ENCODE results near the gene LAMA2.
A peak's percentile ranks its signal among the peaks of the same experiment; 100 is the strongest.

The LAMA2 gene, protein sequence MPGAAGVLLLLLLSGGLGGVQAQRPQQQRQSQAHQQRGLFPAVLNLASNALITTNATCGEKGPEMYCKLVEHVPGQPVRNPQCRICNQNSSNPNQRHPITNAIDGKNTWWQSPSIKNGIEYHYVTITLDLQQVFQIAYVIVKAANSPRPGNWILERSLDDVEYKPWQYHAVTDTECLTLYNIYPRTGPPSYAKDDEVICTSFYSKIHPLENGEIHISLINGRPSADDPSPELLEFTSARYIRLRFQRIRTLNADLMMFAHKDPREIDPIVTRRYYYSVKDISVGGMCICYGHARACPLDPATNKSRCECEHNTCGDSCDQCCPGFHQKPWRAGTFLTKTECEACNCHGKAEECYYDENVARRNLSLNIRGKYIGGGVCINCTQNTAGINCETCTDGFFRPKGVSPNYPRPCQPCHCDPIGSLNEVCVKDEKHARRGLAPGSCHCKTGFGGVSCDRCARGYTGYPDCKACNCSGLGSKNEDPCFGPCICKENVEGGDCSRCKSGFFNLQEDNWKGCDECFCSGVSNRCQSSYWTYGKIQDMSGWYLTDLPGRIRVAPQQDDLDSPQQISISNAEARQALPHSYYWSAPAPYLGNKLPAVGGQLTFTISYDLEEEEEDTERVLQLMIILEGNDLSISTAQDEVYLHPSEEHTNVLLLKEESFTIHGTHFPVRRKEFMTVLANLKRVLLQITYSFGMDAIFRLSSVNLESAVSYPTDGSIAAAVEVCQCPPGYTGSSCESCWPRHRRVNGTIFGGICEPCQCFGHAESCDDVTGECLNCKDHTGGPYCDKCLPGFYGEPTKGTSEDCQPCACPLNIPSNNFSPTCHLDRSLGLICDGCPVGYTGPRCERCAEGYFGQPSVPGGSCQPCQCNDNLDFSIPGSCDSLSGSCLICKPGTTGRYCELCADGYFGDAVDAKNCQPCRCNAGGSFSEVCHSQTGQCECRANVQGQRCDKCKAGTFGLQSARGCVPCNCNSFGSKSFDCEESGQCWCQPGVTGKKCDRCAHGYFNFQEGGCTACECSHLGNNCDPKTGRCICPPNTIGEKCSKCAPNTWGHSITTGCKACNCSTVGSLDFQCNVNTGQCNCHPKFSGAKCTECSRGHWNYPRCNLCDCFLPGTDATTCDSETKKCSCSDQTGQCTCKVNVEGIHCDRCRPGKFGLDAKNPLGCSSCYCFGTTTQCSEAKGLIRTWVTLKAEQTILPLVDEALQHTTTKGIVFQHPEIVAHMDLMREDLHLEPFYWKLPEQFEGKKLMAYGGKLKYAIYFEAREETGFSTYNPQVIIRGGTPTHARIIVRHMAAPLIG (N-terminal part only)

DNA sequence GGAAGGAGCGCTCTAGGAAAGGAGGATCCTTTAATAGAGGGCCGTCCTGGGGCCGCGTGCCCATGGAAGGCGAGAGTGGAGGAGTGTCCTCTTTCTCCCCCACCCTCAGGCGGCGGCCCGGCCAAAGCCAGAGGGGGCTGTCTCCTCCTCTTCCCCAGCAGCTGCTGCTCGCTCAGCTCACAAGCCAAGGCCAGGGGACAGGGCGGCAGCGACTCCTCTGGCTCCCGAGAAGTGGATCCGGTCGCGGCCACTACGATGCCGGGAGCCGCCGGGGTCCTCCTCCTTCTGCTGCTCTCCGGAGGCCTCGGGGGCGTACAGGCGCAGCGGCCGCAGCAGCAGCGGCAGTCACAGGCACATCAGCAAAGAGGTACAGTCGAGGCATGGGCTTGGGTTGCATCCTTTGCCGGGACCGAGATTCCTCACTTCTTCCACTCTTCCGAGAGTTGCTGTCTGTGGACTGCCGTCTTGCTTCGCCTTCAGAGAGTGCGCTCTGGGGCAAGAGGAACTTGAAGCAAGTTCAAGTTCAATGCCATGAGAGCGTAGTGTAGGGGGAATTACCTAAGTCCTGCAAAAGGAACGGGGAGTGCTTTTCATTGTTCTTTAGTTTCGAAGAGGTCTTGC lies at the start of gene LAMA2:
Gene LAMA2, plus strand, starts transcription at position 148 of the 621 bp plus-strand sequence. Its CDS starts 108 bp downstream, at position 256.
- in situ Hi-C loops (cut with HindIII; ENCODE audit: low pct_ligation_motif_present, low sequenced_read_pairs): no loop called here
- peak within 1 kb of the TSS; percentile 73 for H3K4me3 ChIP-seq (ENCODE audit: low read depth, low read length)
- peak; percentile 65 for DNase-seq
- H3K27ac ChIP-seq: peak within 1 kb of the TSS; percentile 17
- no peaks in the 10 kb centered on the region for H3K36me3 ChIP-seq (replicated peaks)
- H3K27me3 ChIP-seq (replicated peaks): no peaks in the 10 kb centered on the region
- TF ChIP-seq, protein P1, sequence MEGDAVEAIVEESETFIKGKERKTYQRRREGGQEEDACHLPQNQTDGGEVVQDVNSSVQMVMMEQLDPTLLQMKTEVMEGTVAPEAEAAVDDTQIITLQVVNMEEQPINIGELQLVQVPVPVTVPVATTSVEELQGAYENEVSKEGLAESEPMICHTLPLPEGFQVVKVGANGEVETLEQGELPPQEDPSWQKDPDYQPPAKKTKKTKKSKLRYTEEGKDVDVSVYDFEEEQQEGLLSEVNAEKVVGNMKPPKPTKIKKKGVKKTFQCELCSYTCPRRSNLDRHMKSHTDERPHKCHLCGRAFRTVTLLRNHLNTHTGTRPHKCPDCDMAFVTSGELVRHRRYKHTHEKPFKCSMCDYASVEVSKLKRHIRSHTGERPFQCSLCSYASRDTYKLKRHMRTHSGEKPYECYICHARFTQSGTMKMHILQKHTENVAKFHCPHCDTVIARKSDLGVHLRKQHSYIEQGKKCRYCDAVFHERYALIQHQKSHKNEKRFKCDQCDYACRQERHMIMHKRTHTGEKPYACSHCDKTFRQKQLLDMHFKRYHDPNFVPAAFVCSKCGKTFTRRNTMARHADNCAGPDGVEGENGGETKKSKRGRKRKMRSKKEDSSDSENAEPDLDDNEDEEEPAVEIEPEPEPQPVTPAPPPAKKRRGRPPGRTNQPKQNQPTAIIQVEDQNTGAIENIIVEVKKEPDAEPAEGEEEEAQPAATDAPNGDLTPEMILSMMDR (IDR thresholded peaks at IDR 0.05; ENCODE audit: low read depth, low read length, missing control alignments): peak; percentile 36

DNA sequence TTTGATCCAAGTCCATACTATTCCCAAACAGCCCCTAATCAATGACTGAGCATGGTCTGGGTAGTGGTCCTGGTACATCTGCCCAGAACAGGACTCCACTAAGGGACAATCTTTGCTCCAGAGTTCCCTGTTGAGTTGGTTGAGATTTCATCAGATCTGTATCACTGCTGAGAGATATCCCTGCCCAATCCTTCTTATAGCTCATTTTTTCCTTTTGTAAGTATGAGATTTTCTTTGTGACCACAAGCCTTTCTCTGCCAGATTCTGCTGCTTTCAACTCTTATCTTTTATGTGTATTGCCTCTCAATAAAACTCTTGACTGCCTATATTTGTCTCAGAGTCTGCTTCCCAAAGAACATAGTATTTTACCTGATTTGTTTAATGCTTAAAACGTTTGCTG lies 46.2 kb upstream of the LAMA2 start:
- no peaks in the 10 kb centered on the region for H3K27me3 ChIP-seq (replicated peaks)
- DNase-seq: no peak
- H3K27ac ChIP-seq: no peak overlapping the region
- H3K36me3 ChIP-seq (replicated peaks): no peaks in the 10 kb centered on the region
- H3K4me3 ChIP-seq (ENCODE audit: low read depth, low read length): no peak overlapping the region
- TF ChIP-seq, protein P1 (IDR thresholded peaks at IDR 0.05; ENCODE audit: low read depth, low read length, missing control alignments): no peak
- in situ Hi-C loops (cut with HindIII; ENCODE audit: low pct_ligation_motif_present, low sequenced_read_pairs): no loop called here

DNA sequence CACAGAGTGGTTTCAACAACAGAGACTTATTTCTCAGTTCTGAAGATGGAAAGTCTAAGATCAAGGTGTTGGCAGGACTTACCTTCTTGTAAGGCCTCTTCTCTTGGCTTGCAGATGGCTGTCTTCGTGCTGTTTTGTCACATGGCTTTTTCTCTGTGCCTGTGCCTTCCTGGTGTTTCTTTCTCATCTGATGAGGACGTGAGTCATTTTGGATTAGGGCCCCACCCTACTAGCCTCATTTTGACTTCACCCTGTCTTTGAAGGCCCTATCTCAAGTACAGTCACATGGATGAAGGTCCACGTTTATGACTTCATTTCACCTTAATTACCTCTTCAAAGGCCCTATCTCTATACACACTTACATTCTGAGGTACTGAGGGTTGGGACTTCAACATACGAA lies 41.4 kb upstream of the LAMA2 start:
- no peak for DNase-seq
- no peak overlapping the region for H3K4me3 ChIP-seq (ENCODE audit: low read depth, low read length)
- H3K27ac ChIP-seq: no peak overlapping the region
- TF ChIP-seq, protein P1 (IDR thresholded peaks at IDR 0.05; ENCODE audit: low read depth, low read length, missing control alignments): no peak
- H3K36me3 ChIP-seq (replicated peaks): no peaks in the 10 kb centered on the region
- H3K27me3 ChIP-seq (replicated peaks): no peaks in the 10 kb centered on the region
- in situ Hi-C loops (cut with HindIII; ENCODE audit: low pct_ligation_motif_present, low sequenced_read_pairs): no loop called here

DNA sequence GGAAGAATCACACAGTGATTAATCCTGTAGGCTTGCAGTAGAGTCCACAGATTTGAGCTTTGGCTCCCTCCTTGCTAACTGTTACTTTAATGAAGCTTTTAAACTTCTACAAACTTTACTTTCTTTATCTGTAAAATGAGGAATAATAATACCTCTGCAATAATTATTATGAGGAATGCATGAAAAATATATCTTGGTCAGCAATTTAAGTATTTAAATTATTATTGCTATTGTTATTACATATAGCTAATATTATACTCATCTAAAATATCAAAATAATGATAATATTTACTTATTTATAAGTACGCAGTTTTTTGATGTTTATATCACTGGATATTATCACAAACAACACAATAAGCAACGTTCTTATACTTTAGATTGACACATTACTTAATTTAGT lies 38.3 kb upstream of the LAMA2 start:
- Histone ChIP-seq H3K27me3 (replicated peaks) (no peaks in the 10 kb centered on the region), H3K36me3 (replicated peaks) (no peaks in the 10 kb centered on the region), H3K4me3 (ENCODE audit: low read depth, low read length) (no peak overlapping the region), H3K27ac (no peak overlapping the region)
- TF ChIP-seq, protein P1 (IDR thresholded peaks at IDR 0.05; ENCODE audit: low read depth, low read length, missing control alignments): no peak
- in situ Hi-C loops (cut with HindIII; ENCODE audit: low pct_ligation_motif_present, low sequenced_read_pairs): no loop called here
- DNase-seq: no peak
